Caco-2 (cell line): ENCODE data around the gene CACNA1D. TPM values are rescaled to one million over a fixed set of nuclear protein-coding genes. Genes with fewer than 3 reads are reported as not detected.

Experiments
- BruUV-seq: library from RNA; stranded (reverse); fragments of 400-500 nt; replicated peaks from 2 replicates; lab custom pipeline; 2021; lab: Mats Ljungman, UMichigan
- CTCF ChIA-PET: fragments of 300-600 bp; sonication (Branson Sonifier 250); formaldehyde crosslinking; loops from one replicate; lab custom pipeline; 2022; ENCODE audit warnings: antibody characterized with exemption; lab: Charles Lee
- POLR2A ChIA-PET: fragments of 300-600 bp; sonication (Branson Sonifier 250); formaldehyde crosslinking; loops from one replicate; lab custom pipeline; 2022; ENCODE audit warnings: antibody characterized with exemption; lab: Charles Lee
- DNase-seq, 2 experiments: peaks; one replicate each; pipeline versions ENCODE4 v3.0.0 to v3.0.0-alpha.2; 2020 to 2022
- H3K27me3 ChIP-seq: replicated peaks from 2 replicates; pipeline ENCODE4 v1.6.0; 2011; ENCODE audit warnings: low read length; ENCODE audit not compliant: control insufficient read depth, insufficient read depth
- H3K36me3 ChIP-seq: 2 replicates; pipeline ENCODE4 v1.5.1; 2011; ENCODE audit warnings: low read length; ENCODE audit not compliant: control insufficient read depth, insufficient read depth
- H3K4me1 ChIP-seq: fragments of 250-450 bp; sonication (Bioruptor Pico); 2 replicates; pipeline ENCODE4 v1.5.1; 2020; ENCODE audit warnings: mild to moderate bottlenecking
- H3K4me3 ChIP-seq: 2 replicates; pipeline ENCODE4 v1.5.1; 2011; ENCODE audit warnings: low read depth, mild to moderate bottlenecking, control low read depth, low read length
- H3K9me3 ChIP-seq: fragments of 250-450 bp; sonication (Bioruptor Pico); 2 replicates; pipeline ENCODE4 v1.5.1; 2020; ENCODE audit warnings: mild to moderate bottlenecking, moderate library complexity
- H3K27ac Mint-ChIP-seq: one replicate; pipeline ENCODE4 v1.8.0; 2022; ENCODE audit warnings: mixed read lengths; ENCODE audit not compliant: unreplicated experiment
- H3K27me3 Mint-ChIP-seq: one replicate; pipeline ENCODE4 v1.8.0; 2022; ENCODE audit warnings: mixed read lengths; ENCODE audit not compliant: insufficient read depth, unreplicated experiment
- H3K36me3 Mint-ChIP-seq: one replicate; pipeline ENCODE4 v1.8.0; 2022; ENCODE audit warnings: mild to moderate bottlenecking, mixed read lengths; ENCODE audit not compliant: insufficient read depth, unreplicated experiment
- H3K4me1 Mint-ChIP-seq: one replicate; pipeline ENCODE4 v1.8.0; 2022; ENCODE audit warnings: low read depth, mixed read lengths; ENCODE audit not compliant: unreplicated experiment
- H3K4me3 Mint-ChIP-seq: one replicate; pipeline ENCODE4 v1.8.0; 2022; ENCODE audit warnings: mild to moderate bottlenecking, moderate library complexity, mixed read lengths; ENCODE audit not compliant: unreplicated experiment
- H3K9me3 Mint-ChIP-seq: one replicate; pipeline ENCODE4 v1.8.0; 2022; ENCODE audit warnings: mixed read lengths; ENCODE audit not compliant: unreplicated experiment
- CTCF ChIP-seq, 2 experiments: fragments of 200-600 bp in 1 of 2; IDR thresholded peaks; 1 replicate in 1 of 2; 2 replicates in 1 of 2; pipeline versions ENCODE4 v1.5.1 to v1.8.0; 2011 to 2022; ENCODE audit warnings: antibody characterized with exemption in 1 of 2, control low read depth in 1 of 2, inconsistent platforms in 1 of 2, low read depth in 1 of 2, low read length in 1 of 2, mild to moderate bottlenecking in 1 of 2, moderate library complexity in 1 of 2; ENCODE audit not compliant: insufficient read depth in 1 of 2, severe bottlenecking in 1 of 2, unreplicated experiment in 1 of 2
- intact Hi-C: fragments of 100-400 bp; cut with micrococcal nuclease; formaldehyde crosslinking; loops from one replicate; pipeline ENCODE4 v1.10.0; 2022; ENCODE audit not compliant: unreplicated experiment
- total RNA-seq: library from RNA; stranded (reverse); gene quantifications from 2 replicates; pipeline ENCODE4 v1.2.3, GENCODE V29; 2022

Gene CACNA1D
- total RNA-seq, 1 experiment from 2014 or later: 13.3 TPM

DNA sequence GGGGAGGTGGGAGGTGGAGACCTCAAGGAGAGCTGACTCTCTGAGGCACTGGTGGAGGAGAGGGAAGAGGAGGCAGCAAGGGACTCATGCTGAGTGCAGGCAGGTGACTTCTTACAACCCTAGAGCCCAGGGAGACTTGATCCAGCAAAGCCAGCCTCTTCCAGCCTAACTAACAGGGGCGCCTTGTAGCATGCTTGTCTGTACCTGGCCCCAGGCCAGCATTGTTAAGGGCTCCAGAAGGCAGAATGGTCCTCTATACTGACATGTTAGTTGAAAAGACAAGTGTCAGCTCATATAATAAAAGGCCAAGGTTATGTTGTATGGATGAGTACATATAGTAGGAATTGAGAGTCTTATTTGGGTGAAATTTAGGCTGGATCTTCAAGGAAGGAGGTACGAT is 286.4 kb downstream of the CACNA1D start:
- Mint-ChIP-seq H3K27me3 (no peaks in the 10 kb centered on the region), H3K4me3 (no peak overlapping the region), H3K36me3 (no peaks in the 10 kb centered on the region), H3K4me1 (peaks cover 7% of the 10 kb centered on the region), H3K27ac (peak overlapping the region; percentile 0), H3K9me3 (no peaks in the 10 kb centered on the region)
- no peaks in the 10 kb centered on the region for H3K9me3 ChIP-seq
- no peaks in the 10 kb centered on the region; the same call in 1 of the 2 replicates for H3K36me3 ChIP-seq
- no TSS peak for BruUV-seq
- no peak overlapping the region for H3K4me3 ChIP-seq
- intact Hi-C loops: no loop called here
- CTCF ChIA-PET: no interaction called here
- DNase-seq: no peak
- no peaks in the 10 kb centered on the region for H3K27me3 ChIP-seq
- no peaks in the 10 kb centered on the region for H3K4me1 ChIP-seq
- no peak for TF ChIP-seq CTCF (IDR thresholded peaks at IDR 0.05; ENCODE audit: insufficient read depth in 1 of 2, low read depth in 1 of 2, low read length in 1 of 2, severe bottlenecking in 1 of 2, unreplicated experiment in 1 of 2)
- POLR2A ChIA-PET: no interaction called here

- Histone ChIP-seq H3K9me3 (no peaks in the 10 kb centered on the region), H3K36me3 (no peaks in the 10 kb centered on the region), H3K4me1 (no peaks in the 10 kb centered on the region), H3K27me3 (no peaks in the 10 kb centered on the region), H3K4me3 (no peak overlapping the region)
- Mint-ChIP-seq H3K4me3 (no peak overlapping the region), H3K27me3 (no peaks in the 10 kb centered on the region), H3K36me3 (no peaks in the 10 kb centered on the region), H3K9me3 (no peaks in the 10 kb centered on the region), H3K27ac (no peak overlapping the region), H3K4me1 (no peaks in the 10 kb centered on the region)
- TF ChIP-seq CTCF (IDR thresholded peaks at IDR 0.05; ENCODE audit: insufficient read depth in 1 of 2, low read depth in 1 of 2, low read length in 1 of 2, severe bottlenecking in 1 of 2, unreplicated experiment in 1 of 2): no peak
- BruUV-seq: no TSS peak
- POLR2A ChIA-PET: no interaction called here
- DNase-seq: no peak
- intact Hi-C loops: no loop called here
- CTCF ChIA-PET: no interaction called here
These were observed 292.6 kb downstream of the CACNA1D start for GRCh38 chr3:53787016-53787415.

DNA sequence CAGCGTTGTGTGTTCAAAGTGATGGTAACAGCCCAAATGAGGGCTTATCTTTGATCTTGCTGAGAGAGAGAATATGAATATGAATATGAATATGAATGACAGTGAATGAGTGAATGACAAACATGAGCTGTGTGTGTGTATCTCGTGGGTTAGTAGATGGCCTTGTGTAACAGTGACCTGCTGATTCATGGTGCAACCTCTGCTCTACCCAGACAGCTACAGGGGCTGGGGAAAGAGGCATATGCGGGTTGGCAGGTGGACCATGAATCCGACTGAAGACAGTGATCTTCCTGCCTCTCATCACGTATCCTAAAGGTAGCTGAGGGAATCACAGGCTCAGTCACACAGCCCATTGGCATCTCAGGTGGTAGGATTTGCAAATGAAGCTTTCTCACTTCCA is 293.6 kb downstream of the CACNA1D start:
- H3K36me3 ChIP-seq: no peaks in the 10 kb centered on the region
- DNase-seq: no peak
- intact Hi-C loops: no loop called here
- CTCF ChIA-PET: no interaction called here
- no TSS peak for BruUV-seq
- no peaks in the 10 kb centered on the region for H3K36me3 Mint-ChIP-seq
- H3K27me3 Mint-ChIP-seq: no peaks in the 10 kb centered on the region
- no peaks in the 10 kb centered on the region for H3K4me1 ChIP-seq
- no peak overlapping the region for H3K27ac Mint-ChIP-seq
- no peak for TF ChIP-seq CTCF (IDR thresholded peaks at IDR 0.05; ENCODE audit: insufficient read depth in 1 of 2, low read depth in 1 of 2, low read length in 1 of 2, severe bottlenecking in 1 of 2, unreplicated experiment in 1 of 2)
- H3K9me3 Mint-ChIP-seq: no peaks in the 10 kb centered on the region
- H3K27me3 ChIP-seq: no peaks in the 10 kb centered on the region
- no peaks in the 10 kb centered on the region for H3K4me1 Mint-ChIP-seq
- no peaks in the 10 kb centered on the region for H3K9me3 ChIP-seq
- POLR2A ChIA-PET: no interaction called here
- no peak overlapping the region for H3K4me3 Mint-ChIP-seq
- H3K4me3 ChIP-seq: no peak overlapping the region
